ENCODE measurements around the gene KCTD3.

The KCTD3 gene

GRCh38 chr1:215657047-215657446 is 89.9 kb downstream of the KCTD3 start:
- Histone ChIP-seq H3K4me1 (ENCODE audit: control insufficient read depth, insufficient read depth, low read length) (peaks cover 19% of the 10 kb centered on the region), H3K27me3 (ENCODE audit: control insufficient read depth, insufficient read depth, low read length) (no peaks in the 10 kb centered on the region), H3K9ac (ENCODE audit: low read depth, low read length) (no peak overlapping the region), H3K9me3 (ENCODE audit: control insufficient read depth, insufficient read depth, low read length) (no peaks in the 10 kb centered on the region), H3K36me3 (ENCODE audit: control insufficient read depth, insufficient read depth, low read length) (no peaks in the 10 kb centered on the region), H3K4me3 (ENCODE audit: low read depth, low read length) (no peak overlapping the region), H3K27ac (ENCODE audit: low read depth, low read length) (no peak overlapping the region)

DNA sequence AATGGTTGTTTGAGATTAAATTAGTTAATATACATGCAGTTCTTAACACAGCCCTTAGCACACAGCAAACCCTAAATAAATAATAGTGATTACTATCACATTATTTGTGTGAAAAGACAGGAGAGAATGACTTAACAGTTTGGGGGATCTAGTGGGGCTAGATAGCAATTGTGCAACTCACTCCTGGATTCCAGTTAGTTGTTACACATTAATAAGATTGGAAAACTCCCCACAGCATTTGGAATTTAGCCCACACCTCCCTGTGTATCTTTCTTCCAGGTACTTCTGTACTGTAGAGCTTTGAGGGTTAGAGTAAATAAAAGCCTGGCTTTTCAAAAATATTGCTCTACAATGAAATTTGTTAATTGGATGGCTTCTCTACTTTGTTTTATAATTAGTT is 93.2 kb downstream of the KCTD3 start:
- Histone ChIP-seq H3K9me3 (ENCODE audit: control insufficient read depth, insufficient read depth, low read length) (no peaks in the 10 kb centered on the region), H3K4me1 (ENCODE audit: control insufficient read depth, insufficient read depth, low read length) (peaks cover 3% of the 10 kb centered on the region; the same call in 1 of the 2 replicates), H3K27ac (ENCODE audit: low read depth, low read length) (no peak overlapping the region), H3K27me3 (ENCODE audit: control insufficient read depth, insufficient read depth, low read length) (no peaks in the 10 kb centered on the region), H3K4me3 (ENCODE audit: low read depth, low read length) (no peak overlapping the region), H3K9ac (ENCODE audit: low read depth, low read length) (no peak overlapping the region), H3K36me3 (ENCODE audit: control insufficient read depth, insufficient read depth, low read length) (no peaks in the 10 kb centered on the region)

DNA sequence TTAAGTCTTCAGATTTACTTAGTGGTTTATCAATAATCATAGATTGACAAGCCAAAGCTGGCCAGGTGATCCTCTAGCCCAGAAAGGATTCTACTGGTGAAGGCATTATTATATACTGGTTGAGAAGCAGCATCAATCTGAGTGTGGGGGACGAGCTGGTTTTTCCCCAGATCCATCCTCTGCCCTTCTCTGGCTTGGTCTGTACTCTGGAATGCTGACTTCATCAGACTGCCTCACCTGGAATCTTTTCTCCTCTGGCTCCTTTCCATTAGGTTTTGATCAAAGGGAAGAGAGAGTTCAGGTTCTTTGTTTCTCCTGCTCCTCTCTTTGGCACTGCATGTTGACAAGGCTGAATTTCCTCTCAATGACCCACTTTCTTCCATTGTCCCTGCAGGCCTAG is 93.9 kb downstream of the KCTD3 start:
- Histone ChIP-seq H3K36me3 (ENCODE audit: control insufficient read depth, insufficient read depth, low read length) (no peaks in the 10 kb centered on the region), H3K4me3 (ENCODE audit: low read depth, low read length) (no peak overlapping the region), H3K9ac (ENCODE audit: low read depth, low read length) (no peak overlapping the region), H3K9me3 (ENCODE audit: control insufficient read depth, insufficient read depth, low read length) (no peaks in the 10 kb centered on the region), H3K27me3 (ENCODE audit: control insufficient read depth, insufficient read depth, low read length) (no peaks in the 10 kb centered on the region), H3K4me1 (ENCODE audit: control insufficient read depth, insufficient read depth, low read length) (peaks cover 6% of the 10 kb centered on the region; the same call in 1 of the 2 replicates), H3K27ac (ENCODE audit: low read depth, low read length) (no peak overlapping the region)

GRCh38 chr1:215665215-215665614 is 98.1 kb downstream of the KCTD3 start:
- Histone ChIP-seq H3K9ac (ENCODE audit: low read depth, low read length) (no peak overlapping the region), H3K27me3 (ENCODE audit: control insufficient read depth, insufficient read depth, low read length) (no peaks in the 10 kb centered on the region), H3K4me1 (ENCODE audit: control insufficient read depth, insufficient read depth, low read length) (peaks cover 12% of the 10 kb centered on the region), H3K36me3 (ENCODE audit: control insufficient read depth, insufficient read depth, low read length) (no peaks in the 10 kb centered on the region), H3K9me3 (ENCODE audit: control insufficient read depth, insufficient read depth, low read length) (no peaks in the 10 kb centered on the region), H3K27ac (ENCODE audit: low read depth, low read length) (no peak overlapping the region), H3K4me3 (ENCODE audit: low read depth, low read length) (no peak overlapping the region)

DNA sequence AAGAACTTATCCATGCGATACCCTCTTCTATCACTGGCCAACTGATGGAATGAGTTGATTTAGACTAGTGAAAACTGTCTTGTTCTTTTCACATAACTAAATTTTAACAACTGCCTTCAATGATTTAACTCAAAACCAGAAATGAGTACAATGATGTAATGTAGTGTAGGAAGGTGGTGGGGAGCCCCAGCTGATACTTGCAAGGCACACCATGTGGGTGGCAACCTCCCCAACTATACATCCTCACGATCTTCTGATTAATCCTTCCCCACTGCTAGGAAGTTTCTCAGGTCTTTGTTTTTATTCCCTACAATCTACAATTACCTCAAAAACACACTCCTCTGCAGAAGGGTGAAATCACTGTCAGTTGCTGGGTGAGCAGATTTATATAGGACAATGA is 100.7 kb downstream of the KCTD3 start:
- Histone ChIP-seq H3K4me3 (ENCODE audit: low read depth, low read length) (no peak overlapping the region), H3K27ac (ENCODE audit: low read depth, low read length) (no peak overlapping the region), H3K27me3 (ENCODE audit: control insufficient read depth, insufficient read depth, low read length) (no peaks in the 10 kb centered on the region), H3K4me1 (ENCODE audit: control insufficient read depth, insufficient read depth, low read length) (peaks cover 17% of the 10 kb centered on the region), H3K36me3 (ENCODE audit: control insufficient read depth, insufficient read depth, low read length) (no peaks in the 10 kb centered on the region), H3K9ac (ENCODE audit: low read depth, low read length) (no peak overlapping the region), H3K9me3 (ENCODE audit: control insufficient read depth, insufficient read depth, low read length) (no peaks in the 10 kb centered on the region)

DNA sequence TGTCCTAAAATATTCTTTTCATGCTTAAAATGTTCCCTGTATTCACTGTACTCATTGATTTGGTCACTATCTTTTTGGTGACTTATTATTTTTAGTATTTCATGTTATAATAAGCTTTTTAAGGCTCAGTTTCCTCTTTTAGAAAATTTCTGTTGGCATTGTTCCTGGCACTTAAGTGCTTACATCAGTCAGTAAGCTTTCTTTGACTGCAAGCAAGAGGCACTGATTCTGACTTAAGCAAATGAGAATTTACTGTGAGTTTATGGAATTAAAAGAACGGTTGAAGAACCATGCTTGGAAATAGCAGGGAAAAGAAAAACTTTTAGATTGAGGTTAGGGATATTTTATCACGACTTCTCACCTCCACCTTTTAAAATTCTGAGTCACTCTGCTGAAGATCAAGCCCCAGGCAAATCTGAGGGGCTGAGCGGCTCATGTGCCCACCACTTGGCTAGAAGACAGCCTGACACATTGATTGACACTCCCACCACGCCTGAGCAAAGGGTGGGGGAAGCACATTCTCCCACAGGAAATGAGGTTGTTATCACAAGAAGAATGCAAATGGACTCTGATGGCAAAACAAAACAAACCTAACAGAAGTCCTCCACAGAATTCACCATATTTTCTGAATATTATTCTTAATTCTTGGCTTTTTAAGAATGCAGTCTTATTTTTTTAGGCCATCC is 102.8 kb downstream of the KCTD3 start:
- H3K36me3 ChIP-seq (ENCODE audit: control insufficient read depth, insufficient read depth, low read length), result no peaks in the 10 kb centered on the region
- no peaks in the 10 kb centered on the region for H3K9me3 ChIP-seq (ENCODE audit: control insufficient read depth, insufficient read depth, low read length)
- H3K27me3 ChIP-seq (ENCODE audit: control insufficient read depth, insufficient read depth, low read length), result no peaks in the 10 kb centered on the region
- no peak overlapping the region for H3K4me3 ChIP-seq (ENCODE audit: low read depth, low read length)
- H3K4me1 ChIP-seq (ENCODE audit: control insufficient read depth, insufficient read depth, low read length), result peaks cover 17% of the 10 kb centered on the region
- H3K27ac ChIP-seq (ENCODE audit: low read depth, low read length), result no peak overlapping the region
- no peak overlapping the region for H3K9ac ChIP-seq (ENCODE audit: low read depth, low read length)

Measured in HUES48 (cell line).